Measurements from ENCODE around the gene RNF157. TPM values are rescaled to one million over a fixed set of nuclear protein-coding genes. Genes with fewer than 3 reads are reported as not detected.
A peak's percentile ranks its signal among the peaks of the same experiment; 100 is the strongest.

RNF157 gene
- total and polyA plus RNA-seq, 2 of the 4 experiments (the other 2 are of a cell fraction), result 0.54 to 1.3 TPM

DNA sequence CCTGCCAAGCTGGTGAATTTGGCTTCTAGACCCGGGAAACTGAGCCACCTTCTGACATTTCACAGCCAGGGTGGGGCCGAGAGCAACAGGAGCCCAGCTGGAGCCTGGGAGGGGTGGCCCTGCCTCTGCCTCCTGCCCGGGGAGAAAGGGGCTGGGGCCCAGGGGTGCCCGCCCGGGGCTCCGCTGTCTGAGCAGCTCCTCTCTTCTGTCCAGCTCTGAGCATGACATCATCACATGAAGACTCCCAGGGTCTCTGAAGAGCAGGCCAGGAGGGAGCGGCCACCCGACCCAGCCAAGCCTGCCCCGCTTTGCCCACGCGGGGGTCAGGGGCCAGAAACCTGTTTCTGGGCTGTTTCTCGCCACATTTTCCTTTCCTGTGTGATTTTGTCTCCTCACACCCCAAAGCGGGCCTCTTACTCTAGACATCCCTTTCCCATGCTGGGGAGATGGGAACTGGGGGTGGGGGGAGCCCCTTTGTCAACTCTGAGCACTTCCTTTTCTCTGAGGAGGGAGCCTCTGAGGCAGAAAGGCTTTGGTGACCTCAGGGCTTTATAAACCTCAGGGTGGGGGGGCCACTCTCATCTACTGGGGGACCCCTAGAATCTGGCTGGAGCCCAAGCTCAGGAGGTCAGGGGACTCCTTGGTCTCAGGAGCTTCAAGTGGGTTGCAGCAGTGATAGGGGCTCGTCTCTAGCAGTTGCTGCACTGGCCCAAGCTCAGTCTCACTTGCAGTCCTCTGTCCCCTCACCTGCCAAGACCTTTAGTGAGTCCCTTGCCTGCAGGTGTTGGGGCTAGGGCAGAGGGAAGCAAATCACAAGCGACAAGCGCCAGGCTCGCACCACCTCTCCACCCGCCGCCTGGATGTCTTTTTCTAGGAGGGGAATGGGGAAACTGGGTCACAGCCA is 32.5 kb upstream of the RNF157 start:
- in situ Hi-C loops (cut with MboI; ENCODE audit: low sequenced_read_pairs), result no loop called here
- H3K79me1 ChIP-seq (ENCODE audit: low read depth in 1 of 2, low read length in 2 of 2), result peaks cover 17 to 46% of the 10 kb centered on the region in 2 experiments
- H2BK15ac ChIP-seq (ENCODE audit: low read depth, low read length), result no peak overlapping the region
- H3K4me1 ChIP-seq (ENCODE audit: control insufficient read depth, insufficient read depth, low read length), result peaks cover 11% of the 10 kb centered on the region
- H3K56ac ChIP-seq (ENCODE audit: extremely low read depth, insufficient read depth, low read length), result no peak overlapping the region
- BruUV-seq (replicated peaks), result no TSS peak
- no peak overlapping the region for H4K5ac ChIP-seq (ENCODE audit: low read depth, low read length)
- DNase-seq, result no peak
- H2AK5ac ChIP-seq (ENCODE audit: low read depth, low read length), result no peak overlapping the region
- no peak overlapping the region for H3K18ac ChIP-seq (ENCODE audit: low read depth, low read length)
- H3K27ac ChIP-seq (ENCODE audit: insufficient read depth, low read length), result no peak overlapping the region
- H2AK9ac ChIP-seq (replicated peaks; ENCODE audit: low read depth, low read length, poor library complexity), result peak overlapping the region; percentile 66
- intact Hi-C loops (cut with micrococcal nuclease), result no loop called here
- no peak overlapping the region for H4K8ac ChIP-seq (ENCODE audit: low read depth in 2 of 2, low read length in 2 of 2)
- H2AFZ ChIP-seq (replicated peaks; ENCODE audit: low read length, poor library complexity), result peak overlapping the region; percentile 33
- no peak overlapping the region for H3K4me3 ChIP-seq (ENCODE audit: insufficient read depth, low read depth, low read length)
- ATAC-seq (ENCODE audit: low read depth), result no peak
- H3K27me3 ChIP-seq (ENCODE audit: control insufficient read depth, insufficient read depth, low read length), result no peaks in the 10 kb centered on the region
- no peak overlapping the region for H2BK20ac ChIP-seq (ENCODE audit: low read depth, low read length)
- 67% methylated on average over 5 of the region's 19 CpGs; no CpG with 5 or more reads in 1 of the 2 experiments for WGBS, 2 experiments (ENCODE audit: extremely low coverage in 2 of 2, insufficient read length in 1 of 2)
- H3K9me1 ChIP-seq (ENCODE audit: insufficient read depth, low read length), result peaks cover 6% of the 10 kb centered on the region
- H3K9ac ChIP-seq (ENCODE audit: low read depth, low read length), result no peak overlapping the region
- POLR2A ChIA-PET (ENCODE audit: unreplicated experiment), result no interaction called here
- H4K91ac ChIP-seq (ENCODE audit: insufficient read depth, low read depth, low read length), result no peak overlapping the region
- dilution Hi-C loops (cut with HindIII; ENCODE audit: low sequenced_read_pairs, unreplicated experiment), result no loop called here
- H3K36me3 ChIP-seq (ENCODE audit: control insufficient read depth, insufficient read depth, low read length), result peaks cover 9% of the 10 kb centered on the region
- H3K23ac ChIP-seq (ENCODE audit: low read depth, low read length), result no peak overlapping the region
- H3K9me3 ChIP-seq (ENCODE audit: control insufficient read depth, insufficient read depth, low read length), result no peaks in the 10 kb centered on the region
- CTCF ChIA-PET, result interaction anchor here (1.3 kb wide), 1 partner anchor 8 kb away, joined by 3 read pairs; the partner anchor contains the start of gene UBALD2
- no peak overlapping the region for H3K14ac ChIP-seq (replicated peaks; ENCODE audit: low read depth, low read length)
- H4K20me1 ChIP-seq (ENCODE audit: insufficient read depth, low read length), result no peaks in the 10 kb centered on the region; the same call in 1 of the 2 replicates
- no peak overlapping the region for H3K4me2 ChIP-seq (ENCODE audit: low read depth, low read length)
- no peak overlapping the region for H3K4ac ChIP-seq (ENCODE audit: low read depth, low read length)
- H2BK5ac ChIP-seq (ENCODE audit: low read depth, low read length, poor library complexity, severe bottlenecking), result no peak overlapping the region
- H2BK120ac ChIP-seq (ENCODE audit: low read depth, low read length), result no peak overlapping the region
- TF ChIP-seq POLR2A (IDR thresholded peaks at IDR 0.05; ENCODE audit: low read depth, low read length), result peak; percentile 59; the same call in 1 of the 2 replicates
- no peak for TF ChIP-seq MAFK (IDR thresholded peaks at IDR 0.05; ENCODE audit: low read depth, low read length)
- no peak for TF ChIP-seq SMC3 (IDR thresholded peaks at IDR 0.05; ENCODE audit: low read depth, low read length)
- TF ChIP-seq RFX5 (IDR thresholded peaks at IDR 0.05; ENCODE audit: low read depth, low read length), result no peak
- TF ChIP-seq NFE2L2 (IDR thresholded peaks at IDR 0.05; ENCODE audit: low read depth, low read length), result no peak
- TF ChIP-seq, protein P1, sequence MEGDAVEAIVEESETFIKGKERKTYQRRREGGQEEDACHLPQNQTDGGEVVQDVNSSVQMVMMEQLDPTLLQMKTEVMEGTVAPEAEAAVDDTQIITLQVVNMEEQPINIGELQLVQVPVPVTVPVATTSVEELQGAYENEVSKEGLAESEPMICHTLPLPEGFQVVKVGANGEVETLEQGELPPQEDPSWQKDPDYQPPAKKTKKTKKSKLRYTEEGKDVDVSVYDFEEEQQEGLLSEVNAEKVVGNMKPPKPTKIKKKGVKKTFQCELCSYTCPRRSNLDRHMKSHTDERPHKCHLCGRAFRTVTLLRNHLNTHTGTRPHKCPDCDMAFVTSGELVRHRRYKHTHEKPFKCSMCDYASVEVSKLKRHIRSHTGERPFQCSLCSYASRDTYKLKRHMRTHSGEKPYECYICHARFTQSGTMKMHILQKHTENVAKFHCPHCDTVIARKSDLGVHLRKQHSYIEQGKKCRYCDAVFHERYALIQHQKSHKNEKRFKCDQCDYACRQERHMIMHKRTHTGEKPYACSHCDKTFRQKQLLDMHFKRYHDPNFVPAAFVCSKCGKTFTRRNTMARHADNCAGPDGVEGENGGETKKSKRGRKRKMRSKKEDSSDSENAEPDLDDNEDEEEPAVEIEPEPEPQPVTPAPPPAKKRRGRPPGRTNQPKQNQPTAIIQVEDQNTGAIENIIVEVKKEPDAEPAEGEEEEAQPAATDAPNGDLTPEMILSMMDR (conservative IDR thresholded peaks at IDR 0.05; ENCODE audit: low read depth, low read length), result no peak
- TF ChIP-seq FOS (IDR thresholded peaks at IDR 0.05; ENCODE audit: low read depth, low read length), result no peak
- TF ChIP-seq MAZ (IDR thresholded peaks at IDR 0.05; ENCODE audit: borderline replicate concordance, low read depth, low read length), result no peak

Data from IMR-90 (cell line).